ENCODE results near the gene C10orf62.
"Not testable (repeated sequence)": the region's sequence is repeated elsewhere in the genome, so short reads cannot be mapped to it uniquely, and the experiment has no call there.

Gene C10orf62

GRCh38 chr10:97566336-97566996, 23.1 kb upstream of the C10orf62 start:
- no peak for FAIRE-seq

- FAIRE-seq: no peak
These were observed 21.6 kb upstream of the C10orf62 start for GRCh38 chr10:97567891-97568290.

GRCh38 chr10:97570146-97570788, 19.3 kb upstream of the C10orf62 start:
- no peak for FAIRE-seq

- no peak for FAIRE-seq
These were observed 18.6 kb upstream of the C10orf62 start for GRCh38 chr10:97570789-97571471.

- FAIRE-seq: no peak
These were observed 17.9 kb upstream of the C10orf62 start for GRCh38 chr10:97571622-97572021.

- no peak for FAIRE-seq
These were observed 17.1 kb upstream of the C10orf62 start, which contains the start of gene ANKRD2 for GRCh38 chr10:97572214-97572989. TSS of gene ANKRD2 (plus strand) at chr10:97572779. CDS start at chr10:97572789, 10 bp downstream.

- FAIRE-seq: no peak
These were observed 16.5 kb upstream of the C10orf62 start for GRCh38 chr10:97573021-97573420.

GRCh38 chr10:97573672-97574071, 15.8 kb upstream of the C10orf62 start:
- no peak for FAIRE-seq

GRCh38 chr10:97574374-97575126, 15.0 kb upstream of the C10orf62 start:
- FAIRE-seq: no peak

GRCh38 chr10:97575127-97575668, 14.3 kb upstream of the C10orf62 start:
- no peak for FAIRE-seq

- FAIRE-seq: not testable (repeated sequence)
These were observed 13.0 kb upstream of the C10orf62 start for GRCh38 chr10:97576487-97576886.

- no peak for FAIRE-seq
These were observed 11.8 kb upstream of the C10orf62 start for GRCh38 chr10:97577701-97578100.

- FAIRE-seq: no peak
These were observed 11.2 kb upstream of the C10orf62 start for GRCh38 chr10:97578171-97578844.

GRCh38 chr10:97580421-97581367, 8.8 kb upstream of the C10orf62 start:
- no peak for FAIRE-seq

- no peak for FAIRE-seq
These were observed 7.4 kb upstream of the C10orf62 start for GRCh38 chr10:97582169-97582568.

- FAIRE-seq: no peak
These were observed 6.0 kb upstream of the C10orf62 start for GRCh38 chr10:97583476-97583875.

- FAIRE-seq: no peak
These were observed 5.3 kb upstream of the C10orf62 start, which contains the start of gene HOGA1 for GRCh38 chr10:97584060-97584797. TSS of gene HOGA1 (plus strand) at chr10:97584389. CDS start at chr10:97584704, 315 bp downstream.

GRCh38 chr10:97584798-97585438, 4.6 kb upstream of the C10orf62 start:
- FAIRE-seq: no peak

- no peak for FAIRE-seq
These were observed 4.1 kb upstream of the C10orf62 start for GRCh38 chr10:97585439-97585811.
